Trophoblast cell (in vitro differentiated cells and primary cell): Measurements from ENCODE around the gene TEKT5.

ENCODE experiments used
- DNase-seq, 2 donors: peaks; one replicate each; pipeline ENCODE4 v3.0.0-alpha.2; 2016
- H2AFZ ChIP-seq: 2 replicates; pipeline ENCODE4 v1.6.1; 2013; ENCODE audit warnings: low read length, moderate library complexity, mild to moderate bottlenecking; ENCODE audit not compliant: insufficient read depth, poor library complexity
- H2AK5ac ChIP-seq: 2 replicates; pipeline ENCODE4 v1.6.1; 2013; ENCODE audit warnings: mild to moderate bottlenecking, low read length
- H2BK120ac ChIP-seq: 2 replicates; pipeline ENCODE4 v1.6.1; 2013; ENCODE audit warnings: low read length, mild to moderate bottlenecking, moderate library complexity; ENCODE audit not compliant: insufficient read depth, poor library complexity
- H2BK12ac ChIP-seq: 2 replicates; pipeline ENCODE4 v1.6.1; 2013; ENCODE audit warnings: mild to moderate bottlenecking, low read length, moderate library complexity
- H2BK5ac ChIP-seq: 2 replicates; pipeline ENCODE4 v1.6.1; 2013; ENCODE audit warnings: low read length, low read depth, moderate library complexity, mild to moderate bottlenecking; ENCODE audit not compliant: poor library complexity
- H3K14ac ChIP-seq: 2 replicates; pipeline ENCODE4 v1.6.1; 2013; ENCODE audit warnings: mild to moderate bottlenecking, low read length
- H3K18ac ChIP-seq: 2 replicates; pipeline ENCODE4 v1.6.1; 2013; ENCODE audit warnings: mild to moderate bottlenecking, low read length
- H3K23ac ChIP-seq: 2 replicates; pipeline ENCODE4 v1.6.1; 2013; ENCODE audit warnings: low read length
- H3K27ac ChIP-seq: 2 replicates; pipeline ENCODE4 v1.5.1; 2013; ENCODE audit warnings: low read depth, mild to moderate bottlenecking, inconsistent platforms, low read length, moderate library complexity
- H3K27me3 ChIP-seq: 2 replicates; pipeline ENCODE4 v1.6.1; 2013; ENCODE audit warnings: inconsistent platforms, mild to moderate bottlenecking, low read length, moderate library complexity; ENCODE audit not compliant: insufficient read depth
- H3K36me3 ChIP-seq, 2 experiments: 1 replicate in 1 of 2; 2 replicates in 1 of 2; pipeline ENCODE4 v1.6.1; 2013; ENCODE audit warnings: low read length in 2 of 2, mild to moderate bottlenecking in 2 of 2, moderate library complexity in 1 of 2; ENCODE audit not compliant: insufficient read depth in 2 of 2, control insufficient read depth in 1 of 2
- H3K4ac ChIP-seq: 2 replicates; pipeline ENCODE4 v1.6.1; 2013; ENCODE audit warnings: low read depth, mild to moderate bottlenecking, low read length, moderate library complexity
- H3K4me1 ChIP-seq, 2 experiments: 1 replicate in 1 of 2; 2 replicates in 1 of 2; pipeline ENCODE4 v1.6.1; 2013; ENCODE audit warnings: low read length in 2 of 2, mild to moderate bottlenecking in 2 of 2, moderate library complexity in 1 of 2; ENCODE audit not compliant: insufficient read depth in 2 of 2, control insufficient read depth in 1 of 2
- H3K4me2 ChIP-seq: 2 replicates; pipeline ENCODE4 v1.6.1; 2013; ENCODE audit warnings: inconsistent platforms, mild to moderate bottlenecking, low read length, moderate library complexity
- H3K4me3 ChIP-seq: 2 replicates; pipeline ENCODE4 v1.5.1; 2013; ENCODE audit warnings: mild to moderate bottlenecking, low read depth, low read length, inconsistent platforms
- H3K79me1 ChIP-seq: one replicate; pipeline ENCODE4 v1.6.1; 2013; ENCODE audit warnings: low read length
- H3K79me2 ChIP-seq: 2 replicates; pipeline ENCODE4 v1.6.1; 2013; ENCODE audit warnings: low read length, mild to moderate bottlenecking; ENCODE audit not compliant: control insufficient read depth, insufficient read depth, poor library complexity
- H3K9ac ChIP-seq: 2 replicates; pipeline ENCODE4 v1.6.1; 2013; ENCODE audit warnings: mild to moderate bottlenecking, low read length
- H3K9me3 ChIP-seq: 2 replicates; pipeline ENCODE4 v1.6.1; 2013; ENCODE audit warnings: low read depth, mild to moderate bottlenecking, control low read depth, inconsistent platforms, low read length; ENCODE audit not compliant: insufficient read depth
- H4K12ac ChIP-seq: 2 replicates; pipeline ENCODE4 v1.6.1; 2013; ENCODE audit warnings: low read depth, mild to moderate bottlenecking, low read length, moderate library complexity
- H4K8ac ChIP-seq: 2 replicates; pipeline ENCODE4 v1.6.1; 2013; ENCODE audit warnings: low read depth, mild to moderate bottlenecking, low read length, moderate library complexity
- H4K91ac ChIP-seq: one replicate; pipeline ENCODE4 v1.6.1; 2013; ENCODE audit warnings: low read depth, mild to moderate bottlenecking, low read length, moderate library complexity
- WGBS: extraction: QIAGEN DNeasy Blood & Tissue Kit; methylation state at CpG from one replicate; pipeline ENCODE4 v1.1.7; 2013; ENCODE audit warnings: missing lambda C conversion rate; ENCODE audit not compliant: insufficient read length, insufficient coverage; ENCODE audit errors: extremely low coverage; 5-methylcytosine and 5-hydroxymethylcytosine counted together

Gene TEKT5

DNA sequence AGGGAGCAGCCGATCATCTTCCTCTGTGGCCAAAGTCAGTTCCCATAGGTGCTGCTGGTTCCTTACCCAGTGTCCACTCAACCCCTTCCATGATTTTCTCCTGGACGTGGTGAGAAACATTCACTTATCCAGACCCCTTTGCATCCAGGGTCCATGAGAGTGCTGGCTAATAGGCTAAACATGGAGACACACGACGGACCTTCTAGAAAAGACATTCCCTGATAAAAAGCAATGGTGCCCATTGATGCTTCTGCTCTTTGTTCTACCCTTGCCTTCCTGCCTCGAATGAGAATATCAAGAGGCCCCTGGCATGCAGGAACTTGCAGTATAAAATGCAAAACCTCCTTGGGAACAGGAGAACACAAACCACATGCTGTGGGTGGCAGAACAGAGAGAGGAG, 2.3 kb downstream of the TEKT5 start:
- WGBS: no CpG with 5 or more reads among the region's 5 CpGs
- Histone ChIP-seq H2BK120ac (no peak overlapping the region), H2BK12ac (no peak overlapping the region), H3K79me1 (no peaks in the 10 kb centered on the region), H3K23ac (no peak overlapping the region), H3K9ac (no peak overlapping the region), H3K4ac (no peak overlapping the region), H3K27me3 (no peaks in the 10 kb centered on the region), H3K4me1 (peaks cover 4 to 5% of the 10 kb centered on the region in 2 experiments), H3K79me2 (no peaks in the 10 kb centered on the region), H2AFZ (no peak overlapping the region), H4K8ac (no peak overlapping the region), H3K14ac (no peak overlapping the region), H4K12ac (no peak overlapping the region), H3K9me3 (no peaks in the 10 kb centered on the region), H3K18ac (no peak overlapping the region), H2BK5ac (no peak overlapping the region), H4K91ac (no peak overlapping the region), H3K27ac (no peak overlapping the region), H3K36me3 (no peaks in the 10 kb centered on the region), H2AK5ac (no peak overlapping the region), H3K4me3 (no peak overlapping the region), H3K4me2 (no peak overlapping the region)
- DNase-seq: no peak

DNA sequence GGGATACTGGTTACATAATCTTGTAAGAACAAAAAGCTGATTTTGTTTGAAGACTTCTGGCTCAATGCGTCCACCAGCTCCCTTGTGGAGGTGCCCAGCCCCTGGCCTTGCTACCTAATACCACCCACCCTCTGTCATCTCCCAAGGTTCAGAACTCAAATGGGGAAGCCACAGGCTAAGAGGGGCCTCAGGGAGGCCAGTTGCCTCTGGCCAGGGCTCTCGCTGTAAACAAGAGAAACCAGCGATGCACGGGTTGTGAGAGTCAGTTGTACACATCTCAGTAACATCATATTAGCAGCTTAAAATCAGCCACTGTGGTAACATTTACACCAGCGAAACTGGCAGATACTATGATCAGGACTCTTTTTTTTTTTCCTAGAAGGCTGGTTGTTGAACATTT, 6.0 kb downstream of the TEKT5 start:
- no peaks in the 10 kb centered on the region for H3K79me2 ChIP-seq
- peaks cover 4 to 5% of the 10 kb centered on the region in 2 experiments for H3K4me1 ChIP-seq
- H3K9ac ChIP-seq: no peak overlapping the region
- no peak overlapping the region for H3K23ac ChIP-seq
- H2BK12ac ChIP-seq: no peak overlapping the region
- H4K91ac ChIP-seq: no peak overlapping the region
- H2AFZ ChIP-seq: no peak overlapping the region
- no peak overlapping the region for H2BK5ac ChIP-seq
- DNase-seq: no peak
- no peak overlapping the region for H3K4me2 ChIP-seq
- H3K27ac ChIP-seq: no peak overlapping the region
- H3K79me1 ChIP-seq: no peaks in the 10 kb centered on the region
- H3K4ac ChIP-seq: no peak overlapping the region
- no peaks in the 10 kb centered on the region for H3K27me3 ChIP-seq
- no peak overlapping the region for H4K8ac ChIP-seq
- no peak overlapping the region for H4K12ac ChIP-seq
- H3K18ac ChIP-seq: no peak overlapping the region
- H3K4me3 ChIP-seq: no peak overlapping the region
- WGBS: no CpG with 5 or more reads among the region's 5 CpGs
- H3K9me3 ChIP-seq: no peaks in the 10 kb centered on the region
- H2BK120ac ChIP-seq: no peak overlapping the region
- H2AK5ac ChIP-seq: no peak overlapping the region
- no peak overlapping the region for H3K14ac ChIP-seq
- no peaks in the 10 kb centered on the region for H3K36me3 ChIP-seq

DNA sequence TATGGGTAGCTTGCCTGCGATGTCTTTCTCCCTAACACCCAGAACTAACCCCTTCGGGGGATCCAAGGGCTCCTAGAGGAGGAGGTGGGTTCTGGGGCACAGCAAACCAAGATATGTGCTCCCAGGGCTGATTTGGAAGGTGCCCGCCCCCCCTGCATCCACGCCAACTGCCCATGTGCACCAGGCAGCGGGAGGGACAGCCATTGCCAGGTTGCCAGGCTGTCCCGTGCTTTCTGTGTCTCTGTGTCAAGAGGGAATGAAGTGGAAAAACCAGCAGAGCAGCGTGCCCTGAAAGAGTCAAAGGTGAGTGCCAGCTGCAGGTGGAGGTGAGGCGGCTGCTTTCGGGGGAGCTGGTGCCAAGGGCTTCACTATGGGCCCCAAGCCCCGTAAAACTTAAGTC, 6.4 kb downstream of the TEKT5 start:
- no peak overlapping the region for H3K9ac ChIP-seq
- H3K4me1 ChIP-seq: peaks cover 4 to 5% of the 10 kb centered on the region in 2 experiments
- no peak overlapping the region for H2BK5ac ChIP-seq
- no peaks in the 10 kb centered on the region for H3K27me3 ChIP-seq
- H2BK120ac ChIP-seq: no peak overlapping the region
- no peaks in the 10 kb centered on the region for H3K9me3 ChIP-seq
- no peak overlapping the region for H3K23ac ChIP-seq
- H3K79me2 ChIP-seq: no peaks in the 10 kb centered on the region
- no peaks in the 10 kb centered on the region for H3K79me1 ChIP-seq
- H4K91ac ChIP-seq: no peak overlapping the region
- H2AFZ ChIP-seq: no peak overlapping the region
- no peaks in the 10 kb centered on the region for H3K36me3 ChIP-seq
- no CpG with 5 or more reads among the region's 10 CpGs for WGBS
- peak; percentile 54 to 69 for DNase-seq
- no peak overlapping the region for H2BK12ac ChIP-seq
- no peak overlapping the region for H3K4me2 ChIP-seq
- H3K4me3 ChIP-seq: peak overlapping the region; percentile 12
- H3K18ac ChIP-seq: no peak overlapping the region
- no peak overlapping the region for H3K27ac ChIP-seq
- no peak overlapping the region for H4K12ac ChIP-seq
- no peak overlapping the region for H3K14ac ChIP-seq
- no peak overlapping the region for H2AK5ac ChIP-seq
- no peak overlapping the region for H3K4ac ChIP-seq
- H4K8ac ChIP-seq: no peak overlapping the region

DNA sequence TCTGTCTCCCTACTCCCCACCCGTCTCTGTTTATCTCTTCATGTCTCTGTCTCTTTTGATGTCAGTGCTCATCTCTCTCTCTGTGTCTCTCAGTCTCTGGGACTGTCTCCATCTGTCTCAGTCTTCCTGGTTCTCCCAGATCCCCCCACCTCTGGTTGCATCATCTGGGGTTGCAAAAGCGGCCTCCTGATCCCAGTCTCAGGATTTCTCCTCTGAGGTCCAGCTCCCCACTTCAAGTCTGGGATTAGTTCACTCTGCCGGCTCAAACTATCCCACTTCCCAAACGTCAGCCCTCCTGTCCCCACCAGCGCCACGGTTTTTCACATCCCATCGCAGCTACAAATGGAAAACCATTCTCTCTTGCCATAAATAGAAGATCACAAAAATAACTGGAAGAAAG, 9.0 kb downstream of the TEKT5 start:
- WGBS: no CpG with 5 or more reads among the region's 7 CpGs

More for the DNA sequence above, 9.0 kb downstream of the TEKT5 start:
- no peaks in the 10 kb centered on the region for H3K79me2 ChIP-seq
- H3K36me3 ChIP-seq: no peaks in the 10 kb centered on the region
- H3K4ac ChIP-seq: no peak overlapping the region
- no peak overlapping the region for H3K23ac ChIP-seq
- peaks cover 4 to 5% of the 10 kb centered on the region in 2 experiments for H3K4me1 ChIP-seq
- H2AFZ ChIP-seq: no peak overlapping the region
- H3K18ac ChIP-seq: no peak overlapping the region
- H3K14ac ChIP-seq: no peak overlapping the region
- H4K12ac ChIP-seq: no peak overlapping the region
- H3K27me3 ChIP-seq: no peaks in the 10 kb centered on the region
- no peak overlapping the region for H3K27ac ChIP-seq
- no peak overlapping the region for H3K9ac ChIP-seq
- no peak overlapping the region for H4K8ac ChIP-seq
- no peak overlapping the region for H2BK5ac ChIP-seq
- H2AK5ac ChIP-seq: no peak overlapping the region
- no peaks in the 10 kb centered on the region for H3K9me3 ChIP-seq
- no peak overlapping the region for H2BK12ac ChIP-seq
- DNase-seq: no peak
- no peak overlapping the region for H2BK120ac ChIP-seq
- no peak overlapping the region for H4K91ac ChIP-seq
- H3K79me1 ChIP-seq: no peaks in the 10 kb centered on the region
- no peak overlapping the region for H3K4me3 ChIP-seq
- H3K4me2 ChIP-seq: no peak overlapping the region
